Epithelial cell of esophagus (primary cell): Measurements from ENCODE around the gene C16orf46.

Source experiments
- DNase-seq: peaks from one replicate; pipeline ENCODE4 v3.0.0; 2010; ENCODE audit warnings: low read depth
- H3K4me3 ChIP-seq: 2 replicates; pipeline ENCODE4 v1.5.1; 2011; ENCODE audit warnings: mild to moderate bottlenecking, low read length, control low read depth
- TF ChIP-seq, protein P1 (sequence below): IDR thresholded peaks from 2 replicates; pipeline ENCODE4 v1.5.1; 2011; ENCODE audit warnings: low read depth, mild to moderate bottlenecking, low read length, control low read depth, inconsistent platforms; ENCODE audit not compliant: insufficient read depth; ENCODE audit errors: missing control alignments

Gene C16orf46

DNA sequence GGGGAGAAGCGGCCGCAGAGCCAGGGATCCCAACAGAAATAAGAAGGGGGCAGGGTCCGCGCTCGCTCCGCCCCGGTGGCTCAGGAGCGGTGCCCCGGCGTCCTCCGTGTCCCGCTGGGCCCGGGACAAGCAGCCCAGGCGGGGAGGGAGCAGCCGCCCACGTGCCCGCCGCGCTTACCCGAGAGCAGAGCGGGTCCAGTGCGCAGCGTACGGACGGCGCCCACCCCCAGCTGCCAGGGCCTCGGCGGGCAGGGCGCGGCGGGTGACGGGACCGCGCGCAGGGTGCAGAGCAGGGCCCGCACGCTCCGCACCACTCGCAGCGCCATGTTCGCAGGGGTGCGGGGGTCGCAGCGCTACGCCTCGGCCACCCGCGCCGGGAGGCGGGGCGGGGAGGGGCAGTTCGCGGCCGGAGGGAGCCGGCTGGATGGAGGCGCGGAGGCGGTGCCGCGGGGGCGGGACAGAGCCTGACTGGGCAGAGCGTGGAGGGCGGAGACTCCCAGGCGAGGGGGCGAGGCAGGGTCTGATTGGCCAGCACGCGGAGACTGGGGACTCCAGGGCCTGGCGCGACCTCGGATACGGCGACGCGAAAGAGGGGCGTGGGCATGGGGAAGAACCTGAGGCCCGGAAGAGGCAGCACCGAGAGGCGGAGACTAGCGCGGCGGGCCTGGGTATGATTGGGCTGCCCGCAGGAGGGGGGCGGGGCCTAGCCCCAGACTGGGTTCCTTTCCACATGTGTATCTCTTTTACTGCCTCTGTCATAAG is 19.1 kb upstream of the C16orf46 start, which contains the start of gene GCSH:
GCSH (minus strand) TSS at position 443 of the 762 bp plus-strand sequence; CDS start at position 326, 117 bp downstream.
- TF ChIP-seq, protein P1, sequence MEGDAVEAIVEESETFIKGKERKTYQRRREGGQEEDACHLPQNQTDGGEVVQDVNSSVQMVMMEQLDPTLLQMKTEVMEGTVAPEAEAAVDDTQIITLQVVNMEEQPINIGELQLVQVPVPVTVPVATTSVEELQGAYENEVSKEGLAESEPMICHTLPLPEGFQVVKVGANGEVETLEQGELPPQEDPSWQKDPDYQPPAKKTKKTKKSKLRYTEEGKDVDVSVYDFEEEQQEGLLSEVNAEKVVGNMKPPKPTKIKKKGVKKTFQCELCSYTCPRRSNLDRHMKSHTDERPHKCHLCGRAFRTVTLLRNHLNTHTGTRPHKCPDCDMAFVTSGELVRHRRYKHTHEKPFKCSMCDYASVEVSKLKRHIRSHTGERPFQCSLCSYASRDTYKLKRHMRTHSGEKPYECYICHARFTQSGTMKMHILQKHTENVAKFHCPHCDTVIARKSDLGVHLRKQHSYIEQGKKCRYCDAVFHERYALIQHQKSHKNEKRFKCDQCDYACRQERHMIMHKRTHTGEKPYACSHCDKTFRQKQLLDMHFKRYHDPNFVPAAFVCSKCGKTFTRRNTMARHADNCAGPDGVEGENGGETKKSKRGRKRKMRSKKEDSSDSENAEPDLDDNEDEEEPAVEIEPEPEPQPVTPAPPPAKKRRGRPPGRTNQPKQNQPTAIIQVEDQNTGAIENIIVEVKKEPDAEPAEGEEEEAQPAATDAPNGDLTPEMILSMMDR = no peak
- H3K4me3 ChIP-seq = peak within 1 kb of the TSS; percentile 71

DNA sequence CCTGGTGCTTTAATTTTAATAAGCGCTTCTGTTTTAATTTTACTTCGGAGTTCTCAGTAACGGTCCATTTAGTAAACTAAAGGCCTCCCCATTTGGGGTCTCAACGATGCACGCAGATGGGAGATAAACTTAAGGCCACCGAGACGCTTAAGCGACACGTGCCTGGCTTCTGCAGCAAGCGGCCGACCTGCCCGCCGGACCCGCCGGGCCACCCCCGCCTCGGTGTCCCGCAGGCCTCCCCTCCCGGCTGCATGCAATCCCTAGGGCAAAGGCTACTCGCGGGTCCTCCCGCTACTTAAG is 18.6 kb upstream of the C16orf46 start:
- DNase-seq = no peak
- TF ChIP-seq, protein P1 = no peak
- peak overlapping the region; percentile 71 for H3K4me3 ChIP-seq

More for the DNA sequence above, 19.1 kb upstream of the C16orf46 start, which contains the start of gene GCSH:
- peak; percentile 100 for DNase-seq

DNA sequence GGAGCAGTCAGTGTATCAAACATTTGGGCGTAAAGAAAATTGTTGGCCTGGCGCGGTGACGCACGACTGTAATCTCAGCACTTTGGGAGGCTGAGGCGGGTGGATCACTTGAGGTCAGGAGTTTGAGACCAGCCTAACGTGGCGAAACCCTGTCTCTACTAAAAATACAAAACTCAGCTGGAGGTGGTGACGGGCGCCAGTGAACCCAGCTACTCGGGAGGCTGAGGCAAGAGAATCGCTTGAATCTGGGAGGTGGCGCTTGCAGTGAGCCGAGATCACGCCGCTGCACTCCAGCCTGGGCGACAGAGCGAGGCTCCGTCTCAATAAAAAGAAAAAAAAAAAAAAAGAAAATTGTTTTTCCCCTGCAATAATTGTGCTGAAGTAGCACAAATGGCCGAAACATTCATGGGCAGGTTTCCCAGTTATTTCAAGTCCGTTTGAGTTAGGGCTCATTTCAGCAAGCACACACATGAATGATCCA is 17.8 kb upstream of the C16orf46 start:
- DNase-seq = no peak
- H3K4me3 ChIP-seq = peak overlapping the region; percentile 71
- TF ChIP-seq, protein P1 = no peak

DNA sequence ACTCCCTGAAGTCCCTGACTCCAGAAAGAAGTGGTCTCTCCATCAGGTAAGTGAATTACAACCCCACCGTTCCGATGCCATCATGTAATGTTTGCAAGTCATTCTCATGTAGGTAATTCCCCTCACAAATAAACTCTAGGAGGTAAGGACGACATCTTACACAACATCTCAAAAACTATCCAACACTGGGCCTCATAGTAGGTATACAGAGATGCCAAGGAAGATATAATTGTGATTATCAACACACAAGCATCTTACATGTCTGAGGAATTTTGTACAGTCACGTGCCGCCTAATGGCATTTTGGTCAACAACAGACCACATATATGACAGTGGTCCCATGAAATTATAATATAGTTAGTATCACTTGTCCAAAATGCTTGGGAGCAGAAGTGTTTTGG is 11.8 kb upstream of the C16orf46 start:
- no peak for DNase-seq
- TF ChIP-seq, protein P1 = no peak
- H3K4me3 ChIP-seq = no peak overlapping the region

DNA sequence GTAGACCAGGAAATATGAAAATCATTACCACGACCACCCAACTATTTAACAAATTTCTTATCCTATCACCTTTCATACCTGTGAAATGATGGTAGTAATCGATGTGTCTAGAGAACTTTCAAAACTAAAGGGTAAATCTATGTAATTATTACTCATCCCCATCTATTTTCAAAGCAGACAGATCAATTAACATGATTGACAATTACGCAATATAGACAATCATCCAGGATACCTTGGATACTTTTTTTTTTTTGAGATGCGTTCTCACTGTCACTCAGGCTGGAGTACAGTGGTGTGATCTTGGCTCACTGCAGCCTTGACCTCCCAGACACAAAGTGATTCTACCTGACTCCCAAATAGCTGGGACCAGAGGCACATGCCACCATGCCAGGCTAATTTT is 4.0 kb upstream of the C16orf46 start:
- TF ChIP-seq, protein P1 = no peak
- H3K4me3 ChIP-seq = no peak overlapping the region
- DNase-seq = no peak

DNA sequence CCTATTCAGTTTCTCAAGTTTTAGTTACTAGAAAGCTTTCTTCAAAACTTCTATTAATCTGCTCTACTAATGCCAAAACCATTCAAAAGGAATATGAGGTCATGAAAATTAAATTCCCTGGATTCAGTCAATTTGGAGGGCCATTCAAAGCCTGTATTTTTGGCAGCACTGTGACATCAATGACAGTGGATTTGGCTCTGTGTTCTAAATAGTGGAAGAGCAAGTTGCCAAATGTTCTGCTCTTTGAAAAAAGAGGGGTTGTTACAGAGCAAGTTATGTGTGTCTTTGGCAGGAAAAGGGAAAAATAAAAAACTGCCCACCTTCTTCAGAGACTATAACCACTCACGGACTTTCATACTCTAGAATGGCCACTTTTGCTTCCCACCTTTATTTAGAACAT is 3.2 kb upstream of the C16orf46 start:
- no peak for DNase-seq
- TF ChIP-seq, protein P1 = no peak
- H3K4me3 ChIP-seq = no peak overlapping the region
